ENCODE results near the gene LAMA4.

The LAMA4 gene

GRCh38 chr6:112227992-112228391 lies 26.4 kb downstream of the LAMA4 start:
- ChIA-PET POLR2A (no interaction called here), CTCF (interaction anchor here (0.7 kb wide), 2 partner anchors 14 to 45 kb away, joined by 3 read pairs; no protein-coding TSS in a partner anchor)
- no peak for DNase-seq (ENCODE audit: extremely low spot score)

GRCh38 chr6:112227411-112227810 lies 27.0 kb downstream of the LAMA4 start:
- CTCF ChIA-PET, result no interaction called here
- no peak for DNase-seq (ENCODE audit: extremely low spot score)
- TF ChIP-seq, protein P1, sequence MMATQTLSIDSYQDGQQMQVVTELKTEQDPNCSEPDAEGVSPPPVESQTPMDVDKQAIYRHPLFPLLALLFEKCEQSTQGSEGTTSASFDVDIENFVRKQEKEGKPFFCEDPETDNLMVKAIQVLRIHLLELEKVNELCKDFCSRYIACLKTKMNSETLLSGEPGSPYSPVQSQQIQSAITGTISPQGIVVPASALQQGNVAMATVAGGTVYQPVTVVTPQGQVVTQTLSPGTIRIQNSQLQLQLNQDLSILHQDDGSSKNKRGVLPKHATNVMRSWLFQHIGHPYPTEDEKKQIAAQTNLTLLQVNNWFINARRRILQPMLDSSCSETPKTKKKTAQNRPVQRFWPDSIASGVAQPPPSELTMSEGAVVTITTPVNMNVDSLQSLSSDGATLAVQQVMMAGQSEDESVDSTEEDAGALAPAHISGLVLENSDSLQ (IDR thresholded peaks at IDR 0.05), result no peak
- no peak for TF ChIP-seq ZNF384 (IDR thresholded peaks at IDR 0.05)
- no peak for TF ChIP-seq L3MBTL2 (conservative IDR thresholded peaks at IDR 0.05)
- TF ChIP-seq SP1 (IDR thresholded peaks at IDR 0.05), result no peak
- TF ChIP-seq HDGF (IDR thresholded peaks at IDR 0.05; ENCODE audit: borderline replicate concordance), result no peak
- TF ChIP-seq TARDBP (IDR thresholded peaks at IDR 0.05), result no peak
- no peak for TF ChIP-seq NFRKB (IDR thresholded peaks at IDR 0.05)
- TF ChIP-seq FOXK2 (IDR thresholded peaks at IDR 0.05), result no peak
- no peak for TF ChIP-seq FOXA1 (IDR thresholded peaks at IDR 0.05)
- no peak for TF ChIP-seq FOXM1 (IDR thresholded peaks at IDR 0.05; ENCODE audit: borderline replicate concordance)
- TF ChIP-seq SUZ12 (IDR thresholded peaks at IDR 0.05), result no peak
- no peak for TF ChIP-seq ARNT (IDR thresholded peaks at IDR 0.05)
- TF ChIP-seq BHLHE40 (IDR thresholded peaks at IDR 0.05; ENCODE audit: borderline replicate concordance), result no peak
- TF ChIP-seq CTBP1 (IDR thresholded peaks at IDR 0.05; ENCODE audit: borderline replicate concordance), result no peak
- POLR2A ChIA-PET, result no interaction called here

More at GRCh38 chr6:112227992-112228391, 26.4 kb downstream of the LAMA4 start:
- TF ChIP-seq LEF1 (IDR thresholded peaks at IDR 0.05; ENCODE audit: borderline replicate concordance) (no peak), FOXA1 (IDR thresholded peaks at IDR 0.05) (no peak), ELF4 (IDR thresholded peaks at IDR 0.05) (no peak), TARDBP (IDR thresholded peaks at IDR 0.05) (no peak), HDGF (IDR thresholded peaks at IDR 0.05; ENCODE audit: borderline replicate concordance) (no peak), ARNT (IDR thresholded peaks at IDR 0.05) (no peak), FOXM1 (IDR thresholded peaks at IDR 0.05; ENCODE audit: borderline replicate concordance) (no peak), L3MBTL2 (conservative IDR thresholded peaks at IDR 0.05) (no peak), BHLHE40 (IDR thresholded peaks at IDR 0.05; ENCODE audit: borderline replicate concordance) (no peak), SUZ12 (IDR thresholded peaks at IDR 0.05) (no peak), ZNF384 (IDR thresholded peaks at IDR 0.05) (no peak), SP1 (IDR thresholded peaks at IDR 0.05) (no peak), CTBP1 (IDR thresholded peaks at IDR 0.05; ENCODE audit: borderline replicate concordance) (no peak)
- TF ChIP-seq, protein P1 (IDR thresholded peaks at IDR 0.05), result no peak

- ChIA-PET CTCF (no interaction called here), POLR2A (no interaction called here)
- TF ChIP-seq ARNT (IDR thresholded peaks at IDR 0.05), result no peak
- no peak for TF ChIP-seq BHLHE40 (IDR thresholded peaks at IDR 0.05; ENCODE audit: borderline replicate concordance)
- no peak for TF ChIP-seq NFRKB (IDR thresholded peaks at IDR 0.05)
- no peak for TF ChIP-seq L3MBTL2 (conservative IDR thresholded peaks at IDR 0.05)
- no peak for TF ChIP-seq TARDBP (IDR thresholded peaks at IDR 0.05)
- no peak for TF ChIP-seq FOXK2 (IDR thresholded peaks at IDR 0.05)
- no peak for TF ChIP-seq ELF4 (IDR thresholded peaks at IDR 0.05)
- no peak for TF ChIP-seq SP1 (IDR thresholded peaks at IDR 0.05)
- TF ChIP-seq FOXM1 (IDR thresholded peaks at IDR 0.05; ENCODE audit: borderline replicate concordance), result no peak
- TF ChIP-seq HDGF (IDR thresholded peaks at IDR 0.05; ENCODE audit: borderline replicate concordance), result no peak
- TF ChIP-seq CTBP1 (IDR thresholded peaks at IDR 0.05; ENCODE audit: borderline replicate concordance), result no peak
- no peak for TF ChIP-seq ZNF384 (IDR thresholded peaks at IDR 0.05)
- no peak for DNase-seq (ENCODE audit: extremely low spot score)
Measured at GRCh38 chr6:112225691-112226090, 28.7 kb downstream of the LAMA4 start.

- ChIA-PET CTCF (no interaction called here), POLR2A (no interaction called here)
- TF ChIP-seq NFRKB (IDR thresholded peaks at IDR 0.05), result no peak
- no peak for TF ChIP-seq HDGF (IDR thresholded peaks at IDR 0.05; ENCODE audit: borderline replicate concordance)
- no peak for TF ChIP-seq ARNT (IDR thresholded peaks at IDR 0.05)
- DNase-seq (ENCODE audit: extremely low spot score), result no peak
Measured at GRCh38 chr6:112224088-112224487, 30.3 kb downstream of the LAMA4 start.

DNA sequence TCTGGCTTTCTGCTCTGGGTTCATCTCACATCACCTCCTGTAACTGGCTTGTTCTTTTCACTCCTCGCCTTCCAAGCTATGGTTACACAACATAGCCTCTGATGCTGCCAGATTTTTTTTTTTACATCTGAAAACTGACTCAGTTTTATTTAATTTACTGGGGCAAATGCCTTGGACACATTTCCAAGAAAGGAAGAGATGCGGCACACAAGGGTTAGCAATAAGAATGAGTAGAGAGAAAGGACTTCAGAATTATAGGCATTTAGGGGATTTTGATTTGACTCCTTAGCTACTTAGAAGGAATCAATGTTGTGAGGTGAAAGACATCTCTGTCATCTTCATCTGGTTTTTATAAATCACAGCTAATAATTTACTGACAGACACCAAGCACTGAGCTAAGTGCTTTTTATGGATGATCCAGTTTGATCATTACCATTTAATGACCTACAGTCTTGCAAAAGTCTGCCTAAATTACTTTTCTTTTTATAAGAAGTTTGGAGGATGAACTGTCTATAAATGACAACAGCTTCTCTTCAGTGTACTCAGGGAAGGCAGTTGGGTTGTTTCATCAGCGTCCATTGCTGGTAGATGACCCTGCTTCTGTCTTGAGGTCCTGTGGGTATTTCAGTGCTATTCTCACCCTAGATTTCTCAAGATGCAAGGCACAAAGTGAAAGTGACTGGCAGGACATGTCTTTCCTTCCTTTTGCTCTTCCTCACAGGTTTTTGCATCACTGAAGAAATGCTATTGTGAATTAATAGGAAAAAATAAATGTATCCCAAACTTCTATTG lies 31.1 kb downstream of the LAMA4 start:
- POLR2A ChIA-PET, result interaction anchor here (0.6 kb wide), 1 partner anchor 1605 kb away, joined by 3 read pairs; no protein-coding TSS in a partner anchor
- CTCF ChIA-PET, result interaction anchor here (0.9 to 1.0 kb wide), 2 partner anchors 9 to 57 kb away, joined by 3 read pairs; no protein-coding TSS in a partner anchor

More for the DNA sequence above, 31.1 kb downstream of the LAMA4 start:
- DNase-seq (ENCODE audit: extremely low spot score), result no peak
- no peak for TF ChIP-seq FOXK2 (IDR thresholded peaks at IDR 0.05)
- TF ChIP-seq FOXA1 (IDR thresholded peaks at IDR 0.05), result no peak
- no peak for TF ChIP-seq L3MBTL2 (conservative IDR thresholded peaks at IDR 0.05)
- TF ChIP-seq HDGF (IDR thresholded peaks at IDR 0.05; ENCODE audit: borderline replicate concordance), result no peak
- TF ChIP-seq NFRKB (IDR thresholded peaks at IDR 0.05), result no peak
- no peak for TF ChIP-seq ZNF384 (IDR thresholded peaks at IDR 0.05)
- no peak for TF ChIP-seq CTBP1 (IDR thresholded peaks at IDR 0.05; ENCODE audit: borderline replicate concordance)
- TF ChIP-seq LEF1 (IDR thresholded peaks at IDR 0.05; ENCODE audit: borderline replicate concordance), result no peak
- TF ChIP-seq, protein P1 (IDR thresholded peaks at IDR 0.05), result no peak
- no peak for TF ChIP-seq BHLHE40 (IDR thresholded peaks at IDR 0.05; ENCODE audit: borderline replicate concordance)

All from HEK293T (cell line).